Mesenchymal stem cell (in vitro differentiated cells and primary cell): Measurements from ENCODE around the gene RAP1GAP2.

ENCODE experiments used
- DNase-seq: peaks from one replicate; pipeline ENCODE4 v3.0.0-alpha.2; 2013
- H2AFZ ChIP-seq: one replicate; pipeline ENCODE4 v1.6.1; 2013; ENCODE audit warnings: low read depth, mild to moderate bottlenecking, control low read depth, inconsistent platforms, low read length, moderate library complexity
- H2AK5ac ChIP-seq: 2 replicates; pipeline ENCODE4 v1.6.1; 2013; ENCODE audit warnings: low read length, moderate library complexity, mild to moderate bottlenecking, inconsistent platforms; ENCODE audit not compliant: severe bottlenecking
- H2BK120ac ChIP-seq: one replicate; pipeline ENCODE4 v1.6.1; 2013; ENCODE audit warnings: low read depth, mild to moderate bottlenecking, inconsistent platforms, low read length, moderate library complexity
- H2BK12ac ChIP-seq, 2 experiments: one replicate each; pipeline ENCODE4 v1.6.1; 2013; ENCODE audit warnings: inconsistent platforms in 2 of 2, low read length in 2 of 2, mild to moderate bottlenecking in 2 of 2, moderate library complexity in 2 of 2, control low read depth in 1 of 2
- H2BK15ac ChIP-seq: one replicate; pipeline ENCODE4 v1.6.1; 2013; ENCODE audit warnings: mild to moderate bottlenecking, low read depth, inconsistent platforms; ENCODE audit not compliant: poor library complexity, severe bottlenecking
- H2BK5ac ChIP-seq: 2 replicates; pipeline ENCODE4 v1.6.1; 2013; ENCODE audit warnings: low read depth, mild to moderate bottlenecking, low read length, control low read depth, inconsistent platforms; ENCODE audit not compliant: poor library complexity, severe bottlenecking
- H3K14ac ChIP-seq, 2 experiments: one replicate each; pipeline ENCODE4 v1.6.1; 2013; ENCODE audit warnings: inconsistent platforms in 2 of 2, low read length in 2 of 2, control low read depth in 1 of 2, mild to moderate bottlenecking in 1 of 2, moderate library complexity in 1 of 2
- H3K18ac ChIP-seq, 2 experiments: one replicate each; pipeline ENCODE4 v1.6.1; 2013; ENCODE audit warnings: inconsistent platforms in 2 of 2, low read length in 2 of 2, control low read depth in 1 of 2, low read depth in 1 of 2, mild to moderate bottlenecking in 1 of 2
- H3K23ac ChIP-seq, 2 experiments: one replicate each; pipeline ENCODE4 v1.6.1; 2013; ENCODE audit warnings: inconsistent platforms in 2 of 2, low read length in 2 of 2, mild to moderate bottlenecking in 2 of 2, moderate library complexity in 2 of 2, control low read depth in 1 of 2
- H3K27ac ChIP-seq: 2 replicates; pipeline ENCODE4 v1.5.1; 2013; ENCODE audit warnings: mild to moderate bottlenecking, moderate library complexity, low read length, control low read depth, inconsistent platforms; ENCODE audit not compliant: poor library complexity, severe bottlenecking
- H3K27me3 ChIP-seq, 2 experiments: 2 replicates each; pipeline versions ENCODE4 v1.6.1 to v1.7.0; 2013; ENCODE audit warnings: low read length in 2 of 2, mild to moderate bottlenecking in 2 of 2, moderate library complexity in 2 of 2, control low read depth in 1 of 2, inconsistent platforms in 1 of 2; ENCODE audit not compliant: control insufficient read depth in 1 of 2, insufficient read depth in 1 of 2
- H3K36me3 ChIP-seq, 2 experiments: 2 replicates each; pipeline versions ENCODE4 v1.6.1 to v1.7.0; 2013; ENCODE audit warnings: low read length in 2 of 2, control low read depth in 1 of 2, inconsistent platforms in 1 of 2, low read depth in 1 of 2, mild to moderate bottlenecking in 1 of 2; ENCODE audit not compliant: insufficient read depth in 2 of 2, control insufficient read depth in 1 of 2
- H3K4ac ChIP-seq, 2 experiments: one replicate each; pipeline ENCODE4 v1.6.1; 2013; ENCODE audit warnings: inconsistent platforms in 2 of 2, low read length in 2 of 2, mild to moderate bottlenecking in 2 of 2, moderate library complexity in 2 of 2, control low read depth in 1 of 2, low read depth in 1 of 2
- H3K4me1 ChIP-seq: 2 replicates; pipeline ENCODE4 v1.6.1; 2013; ENCODE audit warnings: low read depth, low read length, control low read depth; ENCODE audit not compliant: control insufficient read depth, insufficient read depth
- H3K4me2 ChIP-seq: 2 replicates; pipeline ENCODE4 v1.6.1; 2013; ENCODE audit warnings: low read length, mild to moderate bottlenecking, inconsistent platforms; ENCODE audit not compliant: poor library complexity, severe bottlenecking
- H3K4me3 ChIP-seq, 2 experiments: 2 replicates each; pipeline versions ENCODE4 v1.5.1 to v1.7.0; 2013; ENCODE audit warnings: low read length in 2 of 2, mild to moderate bottlenecking in 2 of 2, control low read depth in 1 of 2, low read depth in 1 of 2; ENCODE audit not compliant: insufficient read depth in 1 of 2
- H3K79me1 ChIP-seq: replicated peaks from 2 replicates; pipeline ENCODE4 v1.6.1; 2013; ENCODE audit warnings: mild to moderate bottlenecking, control low read depth, low read length, inconsistent platforms; ENCODE audit not compliant: poor library complexity, severe bottlenecking
- H3K9ac ChIP-seq: 2 replicates; pipeline ENCODE4 v1.7.0; 2013; ENCODE audit warnings: mild to moderate bottlenecking, low read length, moderate library complexity
- H3K9me3 ChIP-seq: 2 replicates; pipeline ENCODE4 v1.7.0; 2013; ENCODE audit warnings: mild to moderate bottlenecking, low read length; ENCODE audit not compliant: control insufficient read depth
- H4K8ac ChIP-seq: one replicate; pipeline ENCODE4 v1.6.1; 2013; ENCODE audit warnings: inconsistent platforms, mild to moderate bottlenecking, low read length, moderate library complexity
- H4K91ac ChIP-seq: one replicate; pipeline ENCODE4 v1.6.1; 2013; ENCODE audit warnings: mild to moderate bottlenecking, low read length, inconsistent platforms
- WGBS: methylation state at CpG from one replicate; pipeline ENCODE4 v1.1.7; 2013; ENCODE audit warnings: mixed read lengths; 5-methylcytosine and 5-hydroxymethylcytosine counted together

The RAP1GAP2 gene

DNA sequence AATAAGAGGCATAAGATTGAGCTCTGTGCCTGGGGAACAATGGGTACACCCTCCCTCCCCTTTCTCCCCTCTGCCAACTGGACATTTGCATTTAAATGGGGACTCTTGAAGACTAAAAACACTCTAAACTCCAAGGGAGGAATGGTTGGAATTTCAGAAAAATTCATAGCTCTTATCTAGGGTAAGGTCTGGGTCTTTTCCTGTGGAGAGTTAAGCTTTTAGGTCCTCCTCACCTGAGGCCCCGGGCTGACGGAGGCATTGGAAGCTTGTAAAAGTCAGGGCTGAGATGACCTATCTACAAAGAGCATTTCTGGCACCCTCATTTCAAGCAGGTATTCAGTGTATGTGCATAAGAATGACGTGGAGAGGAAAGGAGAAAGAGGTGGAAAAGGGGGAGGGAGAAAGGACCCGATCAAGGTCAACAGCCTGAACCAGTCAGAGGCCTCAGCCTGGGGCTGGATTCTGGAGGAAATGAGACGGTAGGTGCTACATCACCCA is 78.0 kb downstream of the RAP1GAP2 start:
- DNase-seq: no peak
- Histone ChIP-seq H3K4ac (no peak overlapping the region), H3K79me1 (peaks cover 13% of the 10 kb centered on the region), H3K27me3 (peaks cover 0 to 24% of the 10 kb centered on the region in 2 experiments), H2AK5ac (no peak overlapping the region), H2BK120ac (no peak overlapping the region), H2BK12ac (no peak overlapping the region), H3K36me3 (peaks cover 0 to 5% of the 10 kb centered on the region in 2 experiments), H3K4me3 (no peak overlapping the region), H3K9me3 (no peaks in the 10 kb centered on the region), H3K14ac (no peak overlapping the region), H3K4me2 (no peak overlapping the region), H2BK5ac (no peak overlapping the region), H2AFZ (no peak overlapping the region), H4K91ac (no peak overlapping the region), H3K4me1 (no peaks in the 10 kb centered on the region), H3K27ac (no peak overlapping the region), H3K9ac (no peak overlapping the region), H4K8ac (no peak overlapping the region), H3K23ac (no peak overlapping the region), H2BK15ac (no peak overlapping the region), H3K18ac (no peak overlapping the region)
- WGBS: 30% methylated on average over 5 of the region's 5 CpGs

DNA sequence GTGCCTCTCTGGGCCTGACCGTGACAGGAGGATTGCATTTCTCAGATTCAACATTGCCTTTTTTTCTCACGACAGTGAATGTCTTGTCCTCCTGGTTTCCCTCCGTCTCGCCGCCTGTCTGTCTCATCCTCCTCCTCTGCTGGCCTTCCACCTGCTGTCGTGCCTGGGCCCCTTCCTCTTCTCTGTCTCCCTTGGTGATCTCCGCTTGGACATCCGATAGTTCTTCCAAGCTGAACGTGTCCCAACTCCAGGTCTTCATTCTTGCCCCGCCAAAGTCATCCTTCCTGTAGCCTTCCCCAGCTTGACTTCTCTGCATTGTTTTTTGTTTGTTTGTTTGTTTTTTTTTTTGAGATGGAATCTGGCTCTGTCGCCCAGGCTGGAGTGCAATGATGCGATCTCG is 79.4 kb downstream of the RAP1GAP2 start:
- Histone ChIP-seq H3K4ac (no peak overlapping the region), H2BK120ac (no peak overlapping the region), H3K9me3 (no peaks in the 10 kb centered on the region), H3K36me3 (peaks cover 0 to 5% of the 10 kb centered on the region in 2 experiments), H2BK12ac (no peak overlapping the region), H4K91ac (no peak overlapping the region), H3K4me3 (no peak overlapping the region), H2BK15ac (no peak overlapping the region), H3K4me2 (no peak overlapping the region), H2AFZ (no peak overlapping the region), H3K9ac (no peak overlapping the region), H3K4me1 (no peaks in the 10 kb centered on the region), H3K27me3 (peaks cover 0 to 26% of the 10 kb centered on the region in 2 experiments), H3K27ac (no peak overlapping the region), H2AK5ac (no peak overlapping the region), H3K79me1 (peaks cover 10% of the 10 kb centered on the region), H3K14ac (no peak overlapping the region), H3K18ac (no peak overlapping the region), H4K8ac (no peak overlapping the region), H2BK5ac (no peak overlapping the region), H3K23ac (no peak overlapping the region)
- WGBS: 88% methylated on average over 12 of the region's 13 CpGs
- DNase-seq: no peak

GRCh38 chr17:2876467-2876866 is 80.2 kb downstream of the RAP1GAP2 start:
- H3K14ac ChIP-seq: no peak overlapping the region

DNA sequence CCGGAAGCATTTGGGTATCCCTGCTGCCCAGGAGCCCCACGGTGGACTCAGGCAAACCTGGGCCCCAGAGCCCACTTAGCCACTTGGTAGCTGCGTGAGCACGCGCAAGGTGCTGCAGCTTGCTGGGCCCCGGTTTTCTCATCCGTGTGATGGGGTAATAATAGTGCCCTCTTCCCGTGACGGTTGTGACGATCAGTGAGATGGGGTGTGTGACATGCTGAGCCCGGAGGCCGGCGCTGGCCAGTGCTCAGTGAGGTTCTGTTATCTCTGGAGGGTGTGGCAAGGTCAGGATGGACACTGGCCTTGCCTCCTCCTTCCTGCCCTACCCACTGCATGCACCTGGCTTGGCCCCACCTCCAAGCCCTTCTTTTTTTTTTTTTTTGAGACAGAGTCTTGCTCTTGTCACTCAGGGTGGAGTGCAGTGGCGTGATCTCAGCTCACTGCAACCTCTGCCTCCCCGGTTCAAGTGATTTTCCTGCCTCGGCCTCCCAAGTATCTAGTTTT is 82.6 kb downstream of the RAP1GAP2 start:
- Histone ChIP-seq H3K27me3 (peaks cover 0 to 47% of the 10 kb centered on the region in 2 experiments), H3K4ac (no peak overlapping the region), H3K18ac (no peak overlapping the region), H4K91ac (no peak overlapping the region), H2BK120ac (no peak overlapping the region), H2BK12ac (no peak overlapping the region), H3K14ac (no peak overlapping the region), H2AFZ (no peak overlapping the region), H3K23ac (no peak overlapping the region), H2AK5ac (no peak overlapping the region), H3K79me1 (peaks cover 16% of the 10 kb centered on the region), H3K4me2 (no peak overlapping the region), H4K8ac (no peak overlapping the region), H3K27ac (no peak overlapping the region), H3K36me3 (peaks cover 0 to 5% of the 10 kb centered on the region in 2 experiments), H3K4me3 (no peak overlapping the region), H2BK15ac (no peak overlapping the region), H3K9ac (no peak overlapping the region), H3K4me1 (peaks cover 8% of the 10 kb centered on the region), H2BK5ac (no peak overlapping the region), H3K9me3 (no peaks in the 10 kb centered on the region)
- DNase-seq: no peak
- 92% methylated on average over 16 of the region's 16 CpGs for WGBS

More at GRCh38 chr17:2876467-2876866, 80.2 kb downstream of the RAP1GAP2 start:
- H2AK5ac ChIP-seq: no peak overlapping the region
- no peaks in the 10 kb centered on the region for H3K9me3 ChIP-seq
- H3K79me1 ChIP-seq: peaks cover 8% of the 10 kb centered on the region
- H2AFZ ChIP-seq: no peak overlapping the region
- H2BK120ac ChIP-seq: no peak overlapping the region
- H4K91ac ChIP-seq: no peak overlapping the region
- no peak for DNase-seq
- H3K4ac ChIP-seq: no peak overlapping the region
- H2BK12ac ChIP-seq: no peak overlapping the region
- H3K27ac ChIP-seq: no peak overlapping the region
- peaks cover 0 to 31% of the 10 kb centered on the region in 2 experiments for H3K27me3 ChIP-seq
- H4K8ac ChIP-seq: no peak overlapping the region
- H3K4me1 ChIP-seq: no peaks in the 10 kb centered on the region
- H3K23ac ChIP-seq: no peak overlapping the region
- H3K4me3 ChIP-seq: no peak overlapping the region
- H3K36me3 ChIP-seq: peaks cover 0 to 5% of the 10 kb centered on the region in 2 experiments
- no peak overlapping the region for H3K4me2 ChIP-seq
- WGBS: 67% methylated on average over 6 of the region's 6 CpGs
- no peak overlapping the region for H2BK5ac ChIP-seq
- no peak overlapping the region for H3K18ac ChIP-seq
- no peak overlapping the region for H2BK15ac ChIP-seq
- no peak overlapping the region for H3K9ac ChIP-seq
